ENCODE data around the gene DAPK3.
A peak's percentile ranks its signal among the peaks of the same experiment; 100 is the strongest.
"Not testable (repeated sequence)": the region's sequence is repeated elsewhere in the genome, so short reads cannot be mapped to it uniquely, and the experiment has no call there.

DAPK3 gene

GRCh38 chr19:4000798-4001197 is 29.9 kb upstream of the DAPK3 start:
- DNase-seq, result not testable (repeated sequence)

DNA sequence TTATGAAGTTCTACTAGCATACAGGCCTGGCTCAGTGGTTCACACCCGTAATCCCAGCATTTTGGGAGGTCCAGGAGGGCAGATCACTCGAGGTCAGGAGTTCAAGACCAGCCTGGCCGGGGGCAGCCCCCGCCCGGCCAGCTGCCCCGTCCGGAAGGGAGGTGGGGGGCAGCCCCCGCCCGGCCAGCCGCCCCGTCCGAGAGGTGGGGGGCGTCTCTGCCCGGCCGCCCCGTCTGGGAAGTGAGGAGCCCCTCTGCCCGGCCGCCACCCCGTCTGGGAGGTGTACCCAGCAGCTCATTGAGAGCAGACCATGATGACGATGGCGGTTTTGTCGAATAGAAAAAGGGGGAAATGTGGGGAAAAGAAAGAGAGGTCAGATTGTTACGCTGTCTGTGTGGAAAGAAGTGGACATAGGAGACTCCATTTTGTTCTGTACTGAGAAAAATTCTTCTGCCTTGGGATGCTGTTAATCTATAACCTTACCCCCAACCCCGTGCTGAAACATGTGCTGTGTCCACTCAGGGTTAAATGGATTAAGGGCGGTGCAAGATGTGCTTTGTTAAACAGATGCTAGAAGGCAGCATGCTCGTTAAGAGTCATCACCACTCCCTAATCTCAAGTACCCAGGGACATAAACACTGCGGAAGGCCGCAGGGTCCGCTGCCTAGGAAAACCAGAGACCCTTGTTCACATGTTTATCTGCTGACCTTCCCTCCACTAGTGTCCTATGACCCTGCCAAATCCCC is 27.9 kb upstream of the DAPK3 start:
- not testable (repeated sequence) for DNase-seq

GRCh38 chr19:3995607-3996006 is 24.7 kb upstream of the DAPK3 start:
- DNase-seq, result no peak

- DNase-seq, result no peak
These were observed 19.9 kb upstream of the DAPK3 start for GRCh38 chr19:3990815-3991117.

GRCh38 chr19:3987619-3988371 is 16.9 kb upstream of the DAPK3 start:
- no peak for DNase-seq

- DNase-seq, result peak; percentile 52
These were observed 15.6 kb upstream of the DAPK3 start for GRCh38 chr19:3986260-3987041.

- no peak for DNase-seq
These were observed 14.9 kb upstream of the DAPK3 start for GRCh38 chr19:3985643-3986259.

- DNase-seq, result no peak
These were observed 14.2 kb upstream of the DAPK3 start, which contains the start of gene EEF2 for GRCh38 chr19:3984908-3985642. Gene EEF2 (minus strand): TSS chr19:3985463. CDS start chr19:3985380, 83 bp downstream.

DNA sequence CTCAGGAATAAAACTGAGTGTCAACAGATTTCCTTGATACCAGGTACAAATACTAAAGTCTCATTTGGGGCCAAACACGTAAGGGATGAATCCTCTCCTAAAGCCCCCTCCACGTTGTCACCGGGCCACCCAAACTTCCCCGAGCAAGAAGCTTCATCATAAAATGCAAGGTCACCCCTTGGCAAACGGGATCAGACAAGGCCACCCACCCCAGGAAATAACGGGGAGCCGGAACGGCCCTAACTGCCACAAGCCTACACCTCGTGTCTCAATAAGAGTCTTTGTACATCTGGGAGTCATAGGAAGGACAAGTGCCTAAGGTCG is 13.6 kb upstream of the DAPK3 start:
- no peak for DNase-seq

GRCh38 chr19:3983936-3984583 is 13.2 kb upstream of the DAPK3 start:
- no peak for DNase-seq

DNA sequence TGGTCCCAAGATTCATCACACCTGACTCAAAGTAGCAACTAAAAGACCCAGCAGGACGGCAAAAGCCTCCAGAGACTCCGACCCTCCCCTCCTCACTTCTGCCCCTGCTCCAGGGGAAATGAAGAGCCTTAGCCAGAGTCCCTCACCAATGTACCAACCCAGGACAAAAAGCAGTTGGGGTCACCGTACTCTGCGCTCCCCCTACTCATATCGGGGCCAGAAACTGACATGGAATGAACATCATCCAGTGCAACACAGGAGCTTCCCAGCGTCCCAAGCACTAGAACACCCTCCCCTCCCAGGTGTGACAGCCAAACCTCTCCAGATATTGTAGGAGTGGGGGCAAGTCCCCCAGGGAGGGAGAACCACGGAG is 12.6 kb upstream of the DAPK3 start:
- no peak for DNase-seq

DNA sequence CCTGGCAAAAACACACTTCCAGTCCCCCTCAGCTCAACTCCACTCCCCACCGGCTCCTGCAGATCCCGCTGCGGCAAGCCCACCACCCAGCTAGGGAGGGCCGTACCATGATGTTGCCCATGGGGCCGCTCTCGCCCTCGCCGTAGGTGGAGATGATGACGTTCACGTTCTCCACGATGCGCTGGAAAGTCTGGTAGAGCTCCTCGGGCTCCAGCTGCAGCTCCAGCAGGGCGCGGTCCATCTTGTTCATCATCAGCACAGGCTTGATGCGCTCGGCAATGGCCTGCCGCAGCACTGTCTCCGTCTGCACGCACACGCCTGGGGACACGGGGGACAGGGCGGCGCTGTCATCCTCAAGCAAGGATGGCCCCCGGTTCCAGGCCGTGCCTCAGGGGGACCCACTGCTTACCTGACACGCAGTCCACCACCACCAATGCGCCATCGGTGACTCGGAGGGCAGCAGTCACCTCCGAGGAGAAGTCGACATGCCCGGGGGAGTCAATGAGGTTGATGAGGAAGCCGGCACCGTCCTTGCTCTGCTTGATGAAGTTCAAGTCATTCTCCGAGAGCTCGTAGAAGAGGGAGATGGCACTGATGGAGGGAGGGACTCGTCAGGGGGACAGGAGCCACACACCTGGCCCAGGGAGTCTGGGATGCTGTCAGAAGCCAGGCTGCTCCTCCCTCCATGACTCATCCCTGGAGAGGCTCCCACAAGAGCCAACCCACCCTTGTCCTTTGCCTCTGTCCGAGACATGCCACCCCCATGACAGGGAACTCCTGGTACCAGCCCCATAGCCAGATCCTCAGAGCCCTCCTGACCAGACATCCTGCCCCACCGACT is 12.0 kb upstream of the DAPK3 start:
- DNase-seq, result no peak

- DNase-seq, result no peak
These were observed 11.1 kb upstream of the DAPK3 start for GRCh38 chr19:3981736-3982681.

GRCh38 chr19:3981373-3981735 is 10.5 kb upstream of the DAPK3 start:
- DNase-seq, result no peak

DNA sequence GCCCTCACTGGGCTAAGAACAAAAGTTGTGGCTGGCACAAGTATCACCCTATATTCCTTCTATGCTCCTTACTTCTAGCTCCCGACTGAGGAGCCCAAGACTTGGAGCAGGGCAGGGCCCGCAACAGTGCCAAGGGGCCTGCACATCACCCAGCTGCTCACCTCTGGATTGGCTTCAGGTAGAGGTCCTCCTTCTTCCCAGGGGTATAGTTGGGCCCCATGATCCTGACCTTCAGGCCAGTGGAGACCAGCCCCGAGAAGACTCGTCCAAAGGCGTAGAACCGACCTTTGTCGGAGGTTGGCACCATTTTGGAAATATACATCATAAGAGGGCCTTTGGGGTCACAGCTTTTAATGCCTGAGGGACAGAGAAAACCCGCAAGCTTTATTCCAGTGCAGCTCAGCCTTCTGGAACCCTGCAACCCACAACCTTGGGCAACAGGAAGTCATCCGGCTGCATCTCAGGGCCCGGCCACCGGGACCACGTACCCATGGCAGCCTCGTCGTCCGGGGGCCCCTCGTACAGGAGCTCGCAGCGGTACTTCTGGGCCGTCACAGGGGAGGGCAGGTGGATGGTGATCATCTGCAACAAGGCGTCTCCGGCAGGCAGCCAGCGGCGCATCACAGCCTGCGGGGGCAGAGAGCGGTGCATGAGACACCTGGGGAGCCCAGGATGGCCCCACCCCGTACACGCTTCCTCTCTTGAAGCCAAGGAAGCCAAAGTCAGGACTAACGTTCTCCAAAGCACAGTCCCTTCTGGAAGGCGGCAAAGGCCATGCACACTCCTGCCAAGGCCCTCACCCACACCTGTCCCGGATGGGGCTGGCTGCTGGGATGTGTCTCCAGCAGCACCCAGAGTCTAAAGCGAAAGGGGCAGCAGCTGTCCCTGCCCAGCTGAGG is 9.7 kb upstream of the DAPK3 start:
- DNase-seq, result no peak

GRCh38 chr19:3979674-3980352 is 8.9 kb upstream of the DAPK3 start:
- DNase-seq, result no peak

GRCh38 chr19:3979289-3979673 is 8.4 kb upstream of the DAPK3 start:
- DNase-seq, result no peak

DNA sequence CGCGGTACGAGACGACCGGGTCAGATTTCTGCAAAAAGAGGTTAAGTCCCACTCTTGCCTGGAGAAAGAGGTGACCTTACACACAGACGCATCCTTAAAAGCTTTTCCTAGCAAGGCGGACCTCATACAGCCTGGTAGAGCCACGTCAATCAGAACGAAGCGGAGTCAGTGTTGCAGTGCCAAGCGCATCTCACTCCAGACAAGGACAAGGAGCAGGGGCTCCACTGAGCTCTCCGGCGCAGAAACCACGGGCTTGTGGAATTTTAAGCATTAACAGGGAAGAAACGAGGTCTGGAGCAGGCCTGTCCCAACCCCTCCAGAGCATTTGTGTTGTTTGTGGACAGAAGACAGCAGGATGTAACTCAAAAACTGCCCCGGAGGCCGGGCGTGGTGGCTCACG is 7.2 kb upstream of the DAPK3 start:
- DNase-seq, result no peak

All from SIG-M5 (cell line).